OCI-LY7 (cell line): ENCODE results near the gene HIVEP2.

Source experiments
- EZH2phosphoT487 ChIP-seq: fragments of 200-600 bp; sonication (generic); IDR thresholded peaks from 2 replicates; pipeline ENCODE4 v1.6.1; 2018; ENCODE audit warnings: low read depth, borderline replicate concordance, mild to moderate bottlenecking, mixed run types, antibody characterized with exemption, low read length, moderate library complexity, mixed read lengths
- TF ChIP-seq, protein P1 (sequence below): fragments of 200-600 bp; sonication (generic); conservative IDR thresholded peaks from 2 replicates; pipeline ENCODE4 v1.5.1; 2014; ENCODE audit warnings: mild to moderate bottlenecking, antibody characterized with exemption, low read length, moderate library complexity, mixed read lengths

- TF ChIP-seq, protein P1, sequence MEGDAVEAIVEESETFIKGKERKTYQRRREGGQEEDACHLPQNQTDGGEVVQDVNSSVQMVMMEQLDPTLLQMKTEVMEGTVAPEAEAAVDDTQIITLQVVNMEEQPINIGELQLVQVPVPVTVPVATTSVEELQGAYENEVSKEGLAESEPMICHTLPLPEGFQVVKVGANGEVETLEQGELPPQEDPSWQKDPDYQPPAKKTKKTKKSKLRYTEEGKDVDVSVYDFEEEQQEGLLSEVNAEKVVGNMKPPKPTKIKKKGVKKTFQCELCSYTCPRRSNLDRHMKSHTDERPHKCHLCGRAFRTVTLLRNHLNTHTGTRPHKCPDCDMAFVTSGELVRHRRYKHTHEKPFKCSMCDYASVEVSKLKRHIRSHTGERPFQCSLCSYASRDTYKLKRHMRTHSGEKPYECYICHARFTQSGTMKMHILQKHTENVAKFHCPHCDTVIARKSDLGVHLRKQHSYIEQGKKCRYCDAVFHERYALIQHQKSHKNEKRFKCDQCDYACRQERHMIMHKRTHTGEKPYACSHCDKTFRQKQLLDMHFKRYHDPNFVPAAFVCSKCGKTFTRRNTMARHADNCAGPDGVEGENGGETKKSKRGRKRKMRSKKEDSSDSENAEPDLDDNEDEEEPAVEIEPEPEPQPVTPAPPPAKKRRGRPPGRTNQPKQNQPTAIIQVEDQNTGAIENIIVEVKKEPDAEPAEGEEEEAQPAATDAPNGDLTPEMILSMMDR = no peak
- no peak for TF ChIP-seq EZH2phosphoT487
These were observed 42.5 kb upstream of the HIVEP2 start for GRCh38 chr6:142987490-142987889.
